Upper lobe of left lung (tissue), 6 donors: ENCODE data around the gene SLC35F3. TPM values are rescaled to one million over a fixed set of nuclear protein-coding genes. Genes with fewer than 3 reads are reported as not detected.

Experiments
- ATAC-seq, 2 donors: fragments of 200-7000 bp; cut with Tn5 transposase; one replicate each; pipeline ENCODE4 v1.9.1; 2022; ENCODE audit warnings: mild to moderate bottlenecking in 2 of 2, moderate library complexity in 2 of 2; ENCODE audit not compliant: low FRiP score in 2 of 2
- DNase-seq, 2 donors: peaks; one replicate each; pipeline ENCODE4 v3.0.0-alpha.2; 2019 to 2020
- H3K27ac ChIP-seq, 4 donors: fragments of 200-600 bp; sonication (generic); one replicate each; pipeline ENCODE4 v1.5.1; 2016 to 2019
- H3K27me3 ChIP-seq, 4 donors: fragments of 200-600 bp; sonication (generic); one replicate each; pipeline ENCODE4 v1.5.1; 2017 to 2019
- H3K36me3 ChIP-seq, 4 donors: fragments of 200-600 bp; sonication (generic); one replicate each; pipeline ENCODE4 v1.5.1; 2016 to 2019
- H3K4me1 ChIP-seq, 4 donors: fragments of 200-600 bp; sonication (generic); one replicate each; pipeline ENCODE4 v1.5.1; 2018 to 2019
- H3K4me3 ChIP-seq, 4 donors: fragments of 200-600 bp; sonication (generic); one replicate each; pipeline ENCODE4 v1.5.1; 2017 to 2019; ENCODE audit warnings: mild to moderate bottlenecking in 2 of 4, moderate library complexity in 1 of 4
- H3K9me3 ChIP-seq, 4 donors: fragments of 200-600 bp; sonication (generic); one replicate each; pipeline ENCODE4 v1.5.1; 2018 to 2019
- CTCF ChIP-seq, 6 experiments: fragments of 450-650 bp in 4 of 6; fragments of 200-600 bp in 2 of 6; sonication (generic) in 2 of 6; IDR thresholded peaks; one replicate each; pipeline ENCODE4 v1.5.1; 2016 to 2019; ENCODE audit warnings: antibody characterized with exemption in 6 of 6
- EP300 ChIP-seq, 4 donors: sonication (generic); formaldehyde crosslinking; IDR thresholded peaks; one replicate each; pipeline ENCODE4 v1.5.1; 2017; ENCODE audit warnings: antibody characterized with exemption in 4 of 4, control low read depth in 2 of 4
- POLR2A ChIP-seq, 4 donors: fragments of 450-650 bp; IDR thresholded peaks; one replicate each; pipeline ENCODE4 v1.5.1; 2016 to 2017; ENCODE audit warnings: antibody characterized with exemption in 4 of 4, mild to moderate bottlenecking in 2 of 4
- POLR2AphosphoS5 ChIP-seq, 2 donors: sonication (generic); formaldehyde crosslinking; IDR thresholded peaks; one replicate each; pipeline ENCODE4 v1.5.1; 2017; ENCODE audit warnings: antibody characterized with exemption in 2 of 2
- WGBS, 2 donors: methylation state at CpG; one replicate each; pipeline ENCODE4 v1.1.5; 2017 to 2018; 5-methylcytosine and 5-hydroxymethylcytosine counted together
- total RNA-seq, 6 donors: library from RNA; depleted of rRNA in 4 of 6; stranded (reverse); fragments of >200 nt in 4 of 6; gene quantifications; one replicate each; pipeline versions ENCODE4 v1.1.0 to v1.2.1, GENCODE V29; 2016 to 2021
- donor health status: DM: no; HTN: no; CAD: no; lungs with moderate emphysema.
- donor health status: DM: no; HTN: yes; CAD: no; lungs with severe emphysema.

Gene SLC35F3
- total RNA-seq, 6 donors from 2014 or later: 0.30 to 1.7 (median 0.40) TPM; not detected in 1

DNA sequence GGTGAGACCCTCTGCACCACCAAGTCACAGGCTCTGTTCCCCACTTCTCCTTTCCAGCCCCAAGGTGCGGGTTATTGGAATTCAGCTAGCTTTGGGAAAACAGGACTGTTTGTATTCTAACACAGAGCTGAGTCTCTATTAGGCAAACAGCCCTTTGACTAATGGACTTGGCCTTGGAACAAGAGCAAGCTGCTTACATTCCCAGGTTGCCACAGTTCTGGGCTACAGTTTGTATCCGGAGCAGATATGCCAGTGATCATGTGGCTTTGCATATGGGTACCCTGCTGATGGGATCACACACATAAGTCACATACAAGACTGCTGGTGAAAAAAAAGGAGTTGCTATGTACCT lies 358.3 kb downstream of the SLC35F3 start:
- H3K27me3 ChIP-seq: no peaks in the 10 kb centered on the region
- WGBS, 2 donors: 77 to 79% methylated on average over 2 of the region's 2 CpGs
- ATAC-seq (no peak), DNase-seq (no peak)
- H3K27ac ChIP-seq: no peak overlapping the region
- H3K4me3 ChIP-seq: no peak overlapping the region
- H3K9me3 ChIP-seq: no peaks in the 10 kb centered on the region
- TF ChIP-seq EP300 (IDR thresholded peaks at IDR 0.05) (no peak), POLR2A (IDR thresholded peaks at IDR 0.05) (no peak), POLR2AphosphoS5 (IDR thresholded peaks at IDR 0.05) (no peak), CTCF (IDR thresholded peaks at IDR 0.05) (no peak)
- peaks cover 0 to 4% (median 0%) of the 10 kb centered on the region in 4 donors for H3K4me1 ChIP-seq
- H3K36me3 ChIP-seq: no peaks in the 10 kb centered on the region

- no peaks in the 10 kb centered on the region for H3K36me3 ChIP-seq
- H3K4me3 ChIP-seq: no peak overlapping the region
- no peak for DNase-seq
- peaks cover 0 to 4% (median 0%) of the 10 kb centered on the region in 4 donors for H3K4me1 ChIP-seq
- ATAC-seq: no peak
- no peaks in the 10 kb centered on the region for H3K9me3 ChIP-seq
- no peak for TF ChIP-seq CTCF (IDR thresholded peaks at IDR 0.05)
- TF ChIP-seq EP300 (IDR thresholded peaks at IDR 0.05): no peak
- TF ChIP-seq POLR2AphosphoS5 (IDR thresholded peaks at IDR 0.05): no peak
- no peak for TF ChIP-seq POLR2A (IDR thresholded peaks at IDR 0.05)
- WGBS, 2 donors: 89 to 91% methylated on average over 5 of the region's 5 CpGs
- H3K27ac ChIP-seq: no peak overlapping the region
- H3K27me3 ChIP-seq: no peaks in the 10 kb centered on the region
Measured at GRCh38 chr1:234264832-234265231, 360.4 kb downstream of the SLC35F3 start.

DNA sequence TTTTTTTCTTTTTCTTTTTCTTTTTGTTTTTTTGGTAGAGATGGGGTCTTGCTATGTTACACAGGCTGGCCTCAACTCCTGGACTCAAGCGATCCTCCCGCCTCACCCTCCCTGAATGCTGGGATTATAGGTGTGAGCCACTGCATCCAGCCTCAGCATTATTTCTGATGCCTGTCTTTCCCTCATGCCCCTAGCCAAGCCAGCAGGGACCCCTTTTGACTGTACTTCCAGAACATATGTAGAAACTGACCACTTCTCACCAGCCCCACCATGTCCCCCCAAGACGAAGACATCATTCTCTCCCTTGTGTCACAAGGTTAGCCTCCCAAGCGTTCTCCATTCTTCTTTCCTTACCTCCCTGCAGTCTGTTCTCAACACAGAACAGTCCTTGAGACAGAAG lies 360.8 kb downstream of the SLC35F3 start:
- no peak overlapping the region for H3K4me3 ChIP-seq
- no peaks in the 10 kb centered on the region for H3K36me3 ChIP-seq
- DNase-seq (no peak), ATAC-seq (no peak)
- no peak overlapping the region for H3K27ac ChIP-seq
- no peaks in the 10 kb centered on the region for H3K27me3 ChIP-seq
- 93 to 97% methylated on average over 4 of the region's 4 CpGs for WGBS, 2 donors
- no peak for TF ChIP-seq POLR2A (IDR thresholded peaks at IDR 0.05)
- TF ChIP-seq CTCF (IDR thresholded peaks at IDR 0.05): no peak
- no peak for TF ChIP-seq EP300 (IDR thresholded peaks at IDR 0.05)
- no peak for TF ChIP-seq POLR2AphosphoS5 (IDR thresholded peaks at IDR 0.05)
- H3K9me3 ChIP-seq: no peaks in the 10 kb centered on the region
- H3K4me1 ChIP-seq: peaks cover 0 to 4% (median 0%) of the 10 kb centered on the region in 4 donors

DNA sequence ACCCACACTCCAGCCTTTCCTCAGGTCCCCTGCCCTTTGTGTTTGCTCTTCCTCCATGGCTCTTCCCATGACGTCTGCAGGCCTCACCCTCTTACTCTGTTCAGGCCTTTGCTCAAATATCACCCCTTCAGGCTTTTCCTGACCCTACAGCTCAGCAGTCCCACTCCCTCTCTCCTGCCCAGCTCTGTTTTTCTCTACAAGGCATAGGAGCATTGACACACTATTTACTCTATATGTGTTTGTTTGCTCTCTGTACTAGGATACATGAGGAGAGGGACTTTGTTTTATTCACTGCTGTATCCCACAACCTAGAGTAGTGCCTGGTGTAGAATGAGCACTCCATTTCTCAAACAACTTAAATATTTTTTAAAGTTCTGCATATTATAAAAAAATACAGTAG lies 361.4 kb downstream of the SLC35F3 start:
- WGBS, 2 donors: 33 to 55% methylated on average over 1 of the region's 1 CpG
- Histone ChIP-seq H3K27ac (no peak overlapping the region), H3K4me1 (peaks cover 0 to 1% (median 0%) of the 10 kb centered on the region in 4 donors), H3K27me3 (no peaks in the 10 kb centered on the region), H3K9me3 (no peaks in the 10 kb centered on the region), H3K36me3 (no peaks in the 10 kb centered on the region), H3K4me3 (no peak overlapping the region)
- TF ChIP-seq POLR2A (IDR thresholded peaks at IDR 0.05) (no peak), CTCF (IDR thresholded peaks at IDR 0.05) (no peak)
- DNase-seq (no peak), ATAC-seq (peak in 1 of 2 donors; percentile 12)

GRCh38 chr1:234270093-234270492 lies 365.6 kb downstream of the SLC35F3 start:
- no peaks in the 10 kb centered on the region for H3K36me3 ChIP-seq
- 86 to 91% methylated on average over 2 of the region's 2 CpGs for WGBS, 2 donors
- H3K4me1 ChIP-seq: no peaks in the 10 kb centered on the region
- TF ChIP-seq POLR2AphosphoS5 (IDR thresholded peaks at IDR 0.05): no peak
- DNase-seq: no peak
- ATAC-seq: no peak
- no peaks in the 10 kb centered on the region for H3K9me3 ChIP-seq
- no peak overlapping the region for H3K27ac ChIP-seq
- no peaks in the 10 kb centered on the region for H3K27me3 ChIP-seq
- no peak overlapping the region for H3K4me3 ChIP-seq
